SK-N-SH (cell line): ENCODE results near the gene LSM14B. TPM values are rescaled to one million over a fixed set of nuclear protein-coding genes. Genes with fewer than 3 reads are reported as not detected.

Experiments used
- CTCF ChIA-PET: fragments of 300-600, 350-600 bp; formaldehyde crosslinking; extraction: SDS; loops from one replicate; lab custom pipeline; 2021; lab: Yijun Ruan, JAX
- POLR2A ChIA-PET: fragments of 350-600 bp; sonication (Branson Sonifier 250); formaldehyde crosslinking; extraction: SDS; loops from one replicate; lab custom pipeline; 2020; ENCODE audit warnings: antibody characterized with exemption, inconsistent platforms; lab: Yijun Ruan, JAX
- DNase-seq: peaks from one replicate; pipeline ENCODE4 v3.0.0; 2012
- H2AFZ ChIP-seq: fragments of 200-600 bp; sonication (generic); 2 replicates; pipeline ENCODE4 v1.8.1; 2016; ENCODE audit warnings: antibody characterized with exemption, mild to moderate bottlenecking, low read depth
- H3F3A ChIP-seq: fragments of 200-600 bp; sonication (generic); replicated peaks from 2 replicates; pipeline ENCODE3; 2016; ENCODE audit warnings: antibody characterized with exemption, mild to moderate bottlenecking; ENCODE audit not compliant: insufficient read depth
- H3K27ac ChIP-seq, 2 experiments: fragments of 200-500 bp in 1 of 2; fragments of 200-600 bp in 1 of 2; sonication (Bioruptor generic) in 1 of 2; sonication (generic), shearing (Covaris generic) in 1 of 2; 2 replicates each; pipeline versions ENCODE4 v1.5.1 to v1.6.1; 2014 to 2016; ENCODE audit warnings: low read depth in 2 of 2, inconsistent platforms in 1 of 2, low read length in 1 of 2, mild to moderate bottlenecking in 1 of 2, mixed read lengths in 1 of 2
- H3K27me3 ChIP-seq: fragments of 200-600 bp; sonication (generic), shearing (Covaris generic); 2 replicates; pipeline ENCODE4 v1.6.1; 2016; ENCODE audit warnings: mixed run types; ENCODE audit not compliant: insufficient read depth
- H3K36me3 ChIP-seq, 2 experiments: fragments of 200-500 bp in 1 of 2; fragments of 200-600 bp in 1 of 2; sonication (Bioruptor generic) in 1 of 2; sonication (generic) in 1 of 2; replicated peaks in 1 of 2; 2 replicates each; pipeline versions ENCODE3 to v1.5.1; 2014 to 2016; ENCODE audit warnings: low read length in 1 of 2, mild to moderate bottlenecking in 1 of 2; ENCODE audit not compliant: insufficient read depth in 2 of 2, control insufficient read depth in 1 of 2
- H3K4me1 ChIP-seq, 2 experiments: fragments of 200-500 bp in 1 of 2; fragments of 200-600 bp in 1 of 2; sonication (Bioruptor generic) in 1 of 2; sonication (generic), shearing (Covaris generic) in 1 of 2; 2 replicates each; pipeline versions ENCODE4 v1.5.1 to v1.6.1; 2014 to 2016; ENCODE audit warnings: low read depth in 1 of 2, low read length in 1 of 2, mixed run types in 1 of 2; ENCODE audit not compliant: insufficient read depth in 2 of 2, control insufficient read depth in 1 of 2
- H3K4me2 ChIP-seq: fragments of 200-600 bp; sonication (generic), shearing (Covaris generic); 2 replicates; pipeline ENCODE4 v1.6.1; 2017; ENCODE audit warnings: mixed run types
- H3K4me3 ChIP-seq, 2 experiments: fragments of 200-500 bp in 1 of 2; fragments of 200-600 bp in 1 of 2; sonication (Bioruptor generic) in 1 of 2; sonication (generic), shearing (Covaris generic) in 1 of 2; 2 replicates each; pipeline versions ENCODE4 v1.5.1 to v1.8.1; 2014 to 2016; ENCODE audit warnings: low read depth in 2 of 2, inconsistent platforms in 1 of 2, low read length in 1 of 2, mild to moderate bottlenecking in 1 of 2, mixed read lengths in 1 of 2, moderate library complexity in 1 of 2
- H3K79me2 ChIP-seq: fragments of 200-600 bp; sonication (generic); 2 replicates; pipeline ENCODE4 v1.8.1; 2017; ENCODE audit warnings: mild to moderate bottlenecking; ENCODE audit not compliant: insufficient read depth
- H3K9ac ChIP-seq: fragments of 200-600 bp; sonication (generic); 2 replicates; pipeline ENCODE4 v1.6.1; 2017; ENCODE audit warnings: mixed run types
- H3K9me2 ChIP-seq: fragments of 200-600 bp; sonication (generic); 2 replicates; pipeline ENCODE4 v1.6.1; 2017; ENCODE audit warnings: mixed run types
- H3K9me3 ChIP-seq: fragments of 200-600 bp; sonication (generic); 2 replicates; pipeline ENCODE4 v1.6.1; 2017; ENCODE audit warnings: mixed run types, mild to moderate bottlenecking, moderate library complexity
- H4K20me1 ChIP-seq: fragments of 200-600 bp; sonication (generic); 2 replicates; pipeline ENCODE4 v1.6.1; 2017; ENCODE audit warnings: mild to moderate bottlenecking, mixed run types; ENCODE audit not compliant: insufficient read depth
- CHD2 ChIP-seq: fragments of 150-350 bp; IDR thresholded peaks from 2 replicates; pipeline ENCODE4 v1.6.1; 2018; ENCODE audit warnings: low read length; ENCODE audit not compliant: partially characterized antibody
- ELF1 ChIP-seq: IDR thresholded peaks from 2 replicates; pipeline ENCODE4 v1.4.0; 2012
- EP300 ChIP-seq, 2 experiments: IDR thresholded peaks; 2 replicates each; pipeline versions ENCODE4 v1.4.0 to v1.6.1; 2012; ENCODE audit warnings: borderline replicate concordance in 1 of 2, low read depth in 1 of 2, low read length in 1 of 2
- EZH2phosphoT487 ChIP-seq: fragments of 200-600 bp; sonication (generic); IDR thresholded peaks from 2 replicates; pipeline ENCODE4 v1.6.1; 2017; ENCODE audit warnings: low read depth, mixed run types, mild to moderate bottlenecking, antibody characterized with exemption, moderate library complexity, borderline replicate concordance
- FOXJ3 ChIP-seq: sonication (generic); formaldehyde crosslinking; IDR thresholded peaks from 2 replicates; pipeline ENCODE4 v1.5.1; 2020; ENCODE audit warnings: mild to moderate bottlenecking, missing genetic modification reagents
- MEF2A ChIP-seq: IDR thresholded peaks from 2 replicates; pipeline ENCODE4 v1.4.0; 2012; ENCODE audit warnings: low read depth, borderline replicate concordance
- MXI1 ChIP-seq: IDR thresholded peaks from 2 replicates; pipeline ENCODE4 v1.6.1; 2012; ENCODE audit warnings: mild to moderate bottlenecking, low read depth, low read length, improper control_type of control experiment
- NFIC ChIP-seq: IDR thresholded peaks from 2 replicates; pipeline ENCODE4 v1.4.0; 2012; ENCODE audit warnings: borderline replicate concordance
- NRF1 ChIP-seq: IDR thresholded peaks from 2 replicates; pipeline ENCODE4 v1.6.1; 2012; ENCODE audit warnings: low read depth, mild to moderate bottlenecking, low read length
- POLR2AphosphoS5 ChIP-seq: IDR thresholded peaks from 2 replicates; pipeline ENCODE4 v1.6.1; 2012; ENCODE audit warnings: low read depth, low read length
- RAD21 ChIP-seq: IDR thresholded peaks from 2 replicates; pipeline ENCODE4 v1.6.1; 2012; ENCODE audit warnings: mild to moderate bottlenecking, low read length
- RCOR1 ChIP-seq: fragments of 150-350 bp; IDR thresholded peaks from 2 replicates; pipeline ENCODE4 v1.6.1; 2017; ENCODE audit warnings: antibody characterized with exemption, low read length
- RXRA ChIP-seq: IDR thresholded peaks from 2 replicates; pipeline ENCODE4 v1.4.0; 2012; ENCODE audit warnings: low read depth, mild to moderate bottlenecking, borderline replicate concordance
- SIN3A ChIP-seq: IDR thresholded peaks from 2 replicates; pipeline ENCODE4 v1.6.1; 2012; ENCODE audit warnings: low read depth, mild to moderate bottlenecking, low read length, moderate library complexity, borderline replicate concordance
- TCF12 ChIP-seq: IDR thresholded peaks from 2 replicates; pipeline ENCODE4 v1.4.0; 2012
- TEAD4 ChIP-seq: IDR thresholded peaks from 2 replicates; pipeline ENCODE4 v1.4.0; 2012; ENCODE audit warnings: mild to moderate bottlenecking, borderline replicate concordance; ENCODE audit not compliant: insufficient read depth
- USF1 ChIP-seq: IDR thresholded peaks from 2 replicates; pipeline ENCODE4 v1.4.0; 2012; ENCODE audit warnings: low read depth, borderline replicate concordance
- USF2 ChIP-seq: fragments of 150-350 bp; IDR thresholded peaks from 2 replicates; pipeline ENCODE4 v1.6.1; 2017; ENCODE audit warnings: antibody characterized with exemption, low read length, low read depth, borderline replicate concordance
- YY1 ChIP-seq: IDR thresholded peaks from 2 replicates; pipeline ENCODE4 v1.4.0; 2012; ENCODE audit warnings: low read depth, mild to moderate bottlenecking
- ZBTB33 ChIP-seq: IDR thresholded peaks from 2 replicates; pipeline ENCODE4 v1.4.0; 2012; ENCODE audit warnings: low read depth, borderline replicate concordance
- WGBS: methylation state at CpG from one replicate; pipeline ENCODE4 v1.1.6; 2017; ENCODE audit warnings: low lambda C conversion rate; 5-methylcytosine and 5-hydroxymethylcytosine counted together
- polyA plus RNA-seq, 3 experiments: library from polyadenylated mRNA; depleted of rRNA; stranded (reverse); fragments of >200 nt; gene quantifications; 2 replicates each; pipeline ENCODE4 v1.2.3, GENCODE V29; 2012
- TF ChIP-seq, protein P1 (sequence below): IDR thresholded peaks from 2 replicates; pipeline ENCODE4 v1.6.1; 2012; ENCODE audit warnings: mild to moderate bottlenecking, low read depth, low read length, moderate library complexity
- TF ChIP-seq, protein P2 (sequence below): fragments of 200-600 bp; sonication (generic); IDR thresholded peaks from 2 replicates; pipeline ENCODE4 v1.6.1; 2017; ENCODE audit warnings: antibody characterized with exemption, mild to moderate bottlenecking, moderate library complexity

LSM14B gene
- polyA plus RNA-seq, 1 of the 3 experiments (the other 2 are of a cell fraction): 64.6 TPM

DNA sequence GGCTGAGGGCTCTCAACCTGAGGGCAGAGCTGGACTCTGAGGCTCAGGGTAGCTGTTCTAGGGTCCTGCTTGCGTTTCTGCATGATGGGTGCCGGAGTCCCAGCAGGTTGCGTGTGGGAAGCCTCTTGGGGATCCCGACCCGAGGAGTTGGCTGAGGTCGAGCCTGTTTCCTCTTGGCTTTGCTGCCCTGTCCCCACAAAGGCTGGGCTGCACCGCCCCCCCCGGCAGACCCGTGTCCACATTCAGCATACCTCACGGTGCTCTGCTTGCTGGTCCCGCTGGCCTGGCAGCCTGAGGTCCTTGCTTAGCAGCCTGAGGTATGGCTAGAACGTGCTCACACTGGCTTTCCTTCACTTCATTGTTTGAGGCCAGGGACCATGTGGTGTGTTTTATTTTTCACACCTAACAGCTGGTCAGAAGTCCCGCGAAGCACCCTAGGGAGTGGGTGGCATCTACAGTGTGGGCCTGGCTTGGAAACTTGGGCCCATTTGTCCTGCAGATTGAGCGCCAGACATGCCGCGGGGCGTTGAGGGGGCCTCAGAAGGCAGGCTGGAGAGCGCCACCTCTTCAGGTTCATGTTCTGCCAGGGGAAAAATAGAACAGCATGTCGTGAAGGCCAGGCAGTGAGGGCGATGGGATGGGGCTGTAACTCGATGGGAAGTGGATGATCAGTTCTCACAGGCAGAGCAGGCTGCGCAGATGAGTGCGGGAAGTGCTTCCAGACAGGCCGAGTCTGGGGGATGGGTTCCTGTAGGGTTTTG, 9.5 kb downstream of the LSM14B start (continued):
- TF ChIP-seq RXRA: no peak
- no peak for TF ChIP-seq USF2
- TF ChIP-seq RAD21: no peak
- TF ChIP-seq NFIC: no peak
- TF ChIP-seq EZH2phosphoT487: no peak
- TF ChIP-seq TCF12: no peak
- no peak for TF ChIP-seq FOXJ3 (CRISPR knock-in tag)
- no peak for TF ChIP-seq MEF2A
- no peak for TF ChIP-seq ZBTB33
- TF ChIP-seq TEAD4: no peak

- H3K27ac ChIP-seq: no peak overlapping the region
- H3K36me3 ChIP-seq: peaks cover 45 to 95% of the 10 kb centered on the region in 2 experiments
- no peaks in the 10 kb centered on the region for H3K9me3 ChIP-seq
- H3K79me2 ChIP-seq: peaks cover 23% of the 10 kb centered on the region; the same call in 1 of the 2 replicates
- no peaks in the 10 kb centered on the region for H3K9me2 ChIP-seq
- no peak for DNase-seq
- no peak overlapping the region for H2AFZ ChIP-seq
- no peaks in the 10 kb centered on the region; a peak in 1 of 4 replicates for H3K4me1 ChIP-seq
- no peaks in the 10 kb centered on the region for H3K27me3 ChIP-seq
- CTCF ChIA-PET: interaction anchor here (4.1 to 11.1 kb wide), 2 partner anchors 24 to 122 kb away, joined by 15 to 130 read pairs; no protein-coding TSS in a partner anchor
- H3K9ac ChIP-seq: no peak overlapping the region
- POLR2A ChIA-PET: no interaction called here
- WGBS: 95% methylated on average over 7 of the region's 7 CpGs
- no peak overlapping the region for H3K4me2 ChIP-seq
- no peak overlapping the region for H3K4me3 ChIP-seq
- peaks cover 44% of the 10 kb centered on the region for H4K20me1 ChIP-seq
- H3F3A ChIP-seq: peaks cover 28% of the 10 kb centered on the region
- TF ChIP-seq NRF1: no peak
- TF ChIP-seq ELF1: no peak
- TF ChIP-seq USF1: no peak
- TF ChIP-seq CHD2: no peak
- TF ChIP-seq, protein P1, sequence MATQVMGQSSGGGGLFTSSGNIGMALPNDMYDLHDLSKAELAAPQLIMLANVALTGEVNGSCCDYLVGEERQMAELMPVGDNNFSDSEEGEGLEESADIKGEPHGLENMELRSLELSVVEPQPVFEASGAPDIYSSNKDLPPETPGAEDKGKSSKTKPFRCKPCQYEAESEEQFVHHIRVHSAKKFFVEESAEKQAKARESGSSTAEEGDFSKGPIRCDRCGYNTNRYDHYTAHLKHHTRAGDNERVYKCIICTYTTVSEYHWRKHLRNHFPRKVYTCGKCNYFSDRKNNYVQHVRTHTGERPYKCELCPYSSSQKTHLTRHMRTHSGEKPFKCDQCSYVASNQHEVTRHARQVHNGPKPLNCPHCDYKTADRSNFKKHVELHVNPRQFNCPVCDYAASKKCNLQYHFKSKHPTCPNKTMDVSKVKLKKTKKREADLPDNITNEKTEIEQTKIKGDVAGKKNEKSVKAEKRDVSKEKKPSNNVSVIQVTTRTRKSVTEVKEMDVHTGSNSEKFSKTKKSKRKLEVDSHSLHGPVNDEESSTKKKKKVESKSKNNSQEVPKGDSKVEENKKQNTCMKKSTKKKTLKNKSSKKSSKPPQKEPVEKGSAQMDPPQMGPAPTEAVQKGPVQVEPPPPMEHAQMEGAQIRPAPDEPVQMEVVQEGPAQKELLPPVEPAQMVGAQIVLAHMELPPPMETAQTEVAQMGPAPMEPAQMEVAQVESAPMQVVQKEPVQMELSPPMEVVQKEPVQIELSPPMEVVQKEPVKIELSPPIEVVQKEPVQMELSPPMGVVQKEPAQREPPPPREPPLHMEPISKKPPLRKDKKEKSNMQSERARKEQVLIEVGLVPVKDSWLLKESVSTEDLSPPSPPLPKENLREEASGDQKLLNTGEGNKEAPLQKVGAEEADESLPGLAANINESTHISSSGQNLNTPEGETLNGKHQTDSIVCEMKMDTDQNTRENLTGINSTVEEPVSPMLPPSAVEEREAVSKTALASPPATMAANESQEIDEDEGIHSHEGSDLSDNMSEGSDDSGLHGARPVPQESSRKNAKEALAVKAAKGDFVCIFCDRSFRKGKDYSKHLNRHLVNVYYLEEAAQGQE: no peak
- TF ChIP-seq, protein P2, sequence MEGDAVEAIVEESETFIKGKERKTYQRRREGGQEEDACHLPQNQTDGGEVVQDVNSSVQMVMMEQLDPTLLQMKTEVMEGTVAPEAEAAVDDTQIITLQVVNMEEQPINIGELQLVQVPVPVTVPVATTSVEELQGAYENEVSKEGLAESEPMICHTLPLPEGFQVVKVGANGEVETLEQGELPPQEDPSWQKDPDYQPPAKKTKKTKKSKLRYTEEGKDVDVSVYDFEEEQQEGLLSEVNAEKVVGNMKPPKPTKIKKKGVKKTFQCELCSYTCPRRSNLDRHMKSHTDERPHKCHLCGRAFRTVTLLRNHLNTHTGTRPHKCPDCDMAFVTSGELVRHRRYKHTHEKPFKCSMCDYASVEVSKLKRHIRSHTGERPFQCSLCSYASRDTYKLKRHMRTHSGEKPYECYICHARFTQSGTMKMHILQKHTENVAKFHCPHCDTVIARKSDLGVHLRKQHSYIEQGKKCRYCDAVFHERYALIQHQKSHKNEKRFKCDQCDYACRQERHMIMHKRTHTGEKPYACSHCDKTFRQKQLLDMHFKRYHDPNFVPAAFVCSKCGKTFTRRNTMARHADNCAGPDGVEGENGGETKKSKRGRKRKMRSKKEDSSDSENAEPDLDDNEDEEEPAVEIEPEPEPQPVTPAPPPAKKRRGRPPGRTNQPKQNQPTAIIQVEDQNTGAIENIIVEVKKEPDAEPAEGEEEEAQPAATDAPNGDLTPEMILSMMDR: no peak
- TF ChIP-seq SIN3A: no peak
- TF ChIP-seq NFIC: no peak
- no peak for TF ChIP-seq YY1
- TF ChIP-seq MEF2A: no peak
- TF ChIP-seq TEAD4: no peak
- TF ChIP-seq MXI1: no peak
- no peak for TF ChIP-seq POLR2AphosphoS5
- no peak for TF ChIP-seq RCOR1
- TF ChIP-seq EP300 (IDR thresholded peaks at IDR 0.05; ENCODE audit: borderline replicate concordance in 1 of 2, low read depth in 1 of 2, low read length in 1 of 2): no peak
Observed at GRCh38 chr20:62132421-62132820, 10.1 kb downstream of the LSM14B start.
